Fibroblast of peridontal ligament (primary cell): ENCODE results near the gene GAGE1.
"Not testable (repeated sequence)": the region's sequence is repeated elsewhere in the genome, so short reads cannot be mapped to it uniquely, and the experiment has no call there.

Experiments used
- DNase-seq: peaks from one replicate; pipeline ENCODE4 v3.0.0-alpha.2; 2010; ENCODE audit errors: extremely low read depth

The GAGE1 gene

GRCh38 chrX:49598720-49599119 lies at the start of gene GAGE1:
Gene GAGE1, plus strand, starts transcription at chrX:49599020. Its CDS starts 1,155 bp downstream, at chrX:49600175.
- not testable (repeated sequence) for DNase-seq

GRCh38 chrX:49550989-49551388 lies 47.8 kb upstream of the GAGE1 start, which contains the start of gene GAGE12E:
Gene GAGE12E, plus strand, starts transcription at chrX:49551289. Its CDS starts 1,155 bp downstream, at chrX:49552444.
- not testable (repeated sequence) for DNase-seq

- not testable (repeated sequence) for DNase-seq
Measured at GRCh38 chrX:49560542-49560941, 38.3 kb upstream of the GAGE1 start, which contains the start of gene GAGE12F. Gene GAGE12F, plus strand, starts transcription at chrX:49560842. Its CDS starts 1,155 bp downstream, at chrX:49561997.

- not testable (repeated sequence) for DNase-seq
Measured at GRCh38 chrX:49568728-49569127, 30.1 kb upstream of the GAGE1 start.

- not testable (repeated sequence) for DNase-seq
Measured at GRCh38 chrX:49569152-49569551, 29.7 kb upstream of the GAGE1 start.

- not testable (repeated sequence) for DNase-seq
Measured at GRCh38 chrX:49570100-49570499, 28.7 kb upstream of the GAGE1 start, which contains the start of gene GAGE12G. Gene GAGE12G, plus strand, starts transcription at chrX:49570400. Its CDS starts 1,155 bp downstream, at chrX:49571555.

GRCh38 chrX:49579649-49580048 lies 19.2 kb upstream of the GAGE1 start, which contains the start of gene GAGE12H:
Gene GAGE12H, plus strand, starts transcription at chrX:49579949. Its CDS starts 1,155 bp downstream, at chrX:49581104.
- not testable (repeated sequence) for DNase-seq

GRCh38 chrX:49589196-49589595 lies 9.6 kb upstream of the GAGE1 start, which contains the start of gene GAGE2A:
Gene GAGE2A, plus strand, starts transcription at chrX:49589496. Its CDS starts 1,155 bp downstream, at chrX:49590651.
- not testable (repeated sequence) for DNase-seq

- DNase-seq = not testable (repeated sequence)
Measured at GRCh38 chrX:49589769-49590478, 8.9 kb upstream of the GAGE1 start.

- not testable (repeated sequence) for DNase-seq
Measured at GRCh38 chrX:49590488-49590887, 8.3 kb upstream of the GAGE1 start.

- DNase-seq = no peak
Measured at GRCh38 chrX:49610718-49611310, 12.0 kb downstream of the GAGE1 start.

GRCh38 chrX:49618574-49618973 lies 19.8 kb downstream of the GAGE1 start:
- DNase-seq = no peak

- no peak for DNase-seq
Measured at GRCh38 chrX:49627086-49627777, 28.4 kb downstream of the GAGE1 start.

- no peak for DNase-seq
Measured at GRCh38 chrX:49644991-49645637, 46.3 kb downstream of the GAGE1 start.

GRCh38 chrX:49656533-49656932 lies 57.7 kb downstream of the GAGE1 start:
- DNase-seq = no peak
